ENCODE measurements around the gene CCDC137.

DNA sequence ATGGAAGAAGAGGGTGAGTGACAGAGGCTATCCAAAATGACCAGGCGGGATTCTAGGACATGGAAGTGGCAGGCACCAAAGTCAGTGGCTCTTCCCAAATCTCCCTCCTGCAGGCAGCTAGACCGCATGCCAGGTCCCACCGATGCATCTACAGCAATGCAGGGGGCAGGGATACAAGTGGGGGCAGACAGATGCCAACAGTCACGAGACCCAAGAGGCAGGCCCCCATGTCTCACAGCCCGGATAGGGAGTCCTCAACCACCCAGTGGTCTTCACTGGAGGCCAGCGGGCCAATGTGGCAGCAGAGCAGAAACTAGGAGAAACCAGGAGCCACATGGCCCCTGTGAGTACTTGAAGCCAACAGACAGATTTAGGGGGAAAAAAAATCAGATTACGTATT lies 49.7 kb upstream of the CCDC137 start:
- TF ChIP-seq, protein P1, sequence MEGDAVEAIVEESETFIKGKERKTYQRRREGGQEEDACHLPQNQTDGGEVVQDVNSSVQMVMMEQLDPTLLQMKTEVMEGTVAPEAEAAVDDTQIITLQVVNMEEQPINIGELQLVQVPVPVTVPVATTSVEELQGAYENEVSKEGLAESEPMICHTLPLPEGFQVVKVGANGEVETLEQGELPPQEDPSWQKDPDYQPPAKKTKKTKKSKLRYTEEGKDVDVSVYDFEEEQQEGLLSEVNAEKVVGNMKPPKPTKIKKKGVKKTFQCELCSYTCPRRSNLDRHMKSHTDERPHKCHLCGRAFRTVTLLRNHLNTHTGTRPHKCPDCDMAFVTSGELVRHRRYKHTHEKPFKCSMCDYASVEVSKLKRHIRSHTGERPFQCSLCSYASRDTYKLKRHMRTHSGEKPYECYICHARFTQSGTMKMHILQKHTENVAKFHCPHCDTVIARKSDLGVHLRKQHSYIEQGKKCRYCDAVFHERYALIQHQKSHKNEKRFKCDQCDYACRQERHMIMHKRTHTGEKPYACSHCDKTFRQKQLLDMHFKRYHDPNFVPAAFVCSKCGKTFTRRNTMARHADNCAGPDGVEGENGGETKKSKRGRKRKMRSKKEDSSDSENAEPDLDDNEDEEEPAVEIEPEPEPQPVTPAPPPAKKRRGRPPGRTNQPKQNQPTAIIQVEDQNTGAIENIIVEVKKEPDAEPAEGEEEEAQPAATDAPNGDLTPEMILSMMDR (IDR thresholded peaks at IDR 0.05; ENCODE audit: low read length) = no peak
- no peak for TF ChIP-seq EZH2 (IDR thresholded peaks at IDR 0.05; ENCODE audit: borderline replicate concordance, low read length)
